Mesenchymal stem cell (in vitro differentiated cells and primary cell): Measurements from ENCODE around the gene PIK3R5.

Experiments used
- DNase-seq: peaks from one replicate; pipeline ENCODE4 v3.0.0-alpha.2; 2013
- H2AFZ ChIP-seq: one replicate; pipeline ENCODE4 v1.6.1; 2013; ENCODE audit warnings: low read depth, mild to moderate bottlenecking, control low read depth, inconsistent platforms, low read length, moderate library complexity
- H2AK5ac ChIP-seq: 2 replicates; pipeline ENCODE4 v1.6.1; 2013; ENCODE audit warnings: low read length, moderate library complexity, mild to moderate bottlenecking, inconsistent platforms; ENCODE audit not compliant: severe bottlenecking
- H2BK120ac ChIP-seq: one replicate; pipeline ENCODE4 v1.6.1; 2013; ENCODE audit warnings: low read depth, mild to moderate bottlenecking, inconsistent platforms, low read length, moderate library complexity
- H2BK12ac ChIP-seq, 2 experiments: one replicate each; pipeline ENCODE4 v1.6.1; 2013; ENCODE audit warnings: inconsistent platforms in 2 of 2, low read length in 2 of 2, mild to moderate bottlenecking in 2 of 2, moderate library complexity in 2 of 2, control low read depth in 1 of 2
- H2BK15ac ChIP-seq: one replicate; pipeline ENCODE4 v1.6.1; 2013; ENCODE audit warnings: mild to moderate bottlenecking, low read depth, inconsistent platforms; ENCODE audit not compliant: poor library complexity, severe bottlenecking
- H2BK5ac ChIP-seq: 2 replicates; pipeline ENCODE4 v1.6.1; 2013; ENCODE audit warnings: low read depth, mild to moderate bottlenecking, low read length, control low read depth, inconsistent platforms; ENCODE audit not compliant: poor library complexity, severe bottlenecking
- H3K14ac ChIP-seq, 2 experiments: one replicate each; pipeline ENCODE4 v1.6.1; 2013; ENCODE audit warnings: inconsistent platforms in 2 of 2, low read length in 2 of 2, control low read depth in 1 of 2, mild to moderate bottlenecking in 1 of 2, moderate library complexity in 1 of 2
- H3K18ac ChIP-seq, 2 experiments: one replicate each; pipeline ENCODE4 v1.6.1; 2013; ENCODE audit warnings: inconsistent platforms in 2 of 2, low read length in 2 of 2, control low read depth in 1 of 2, low read depth in 1 of 2, mild to moderate bottlenecking in 1 of 2
- H3K23ac ChIP-seq, 2 experiments: one replicate each; pipeline ENCODE4 v1.6.1; 2013; ENCODE audit warnings: inconsistent platforms in 2 of 2, low read length in 2 of 2, mild to moderate bottlenecking in 2 of 2, moderate library complexity in 2 of 2, control low read depth in 1 of 2
- H3K27ac ChIP-seq: 2 replicates; pipeline ENCODE4 v1.5.1; 2013; ENCODE audit warnings: mild to moderate bottlenecking, moderate library complexity, low read length, control low read depth, inconsistent platforms; ENCODE audit not compliant: poor library complexity, severe bottlenecking
- H3K27me3 ChIP-seq, 2 experiments: 2 replicates each; pipeline versions ENCODE4 v1.6.1 to v1.7.0; 2013; ENCODE audit warnings: low read length in 2 of 2, mild to moderate bottlenecking in 2 of 2, moderate library complexity in 2 of 2, control low read depth in 1 of 2, inconsistent platforms in 1 of 2; ENCODE audit not compliant: control insufficient read depth in 1 of 2, insufficient read depth in 1 of 2
- H3K36me3 ChIP-seq, 2 experiments: 2 replicates each; pipeline versions ENCODE4 v1.6.1 to v1.7.0; 2013; ENCODE audit warnings: low read length in 2 of 2, control low read depth in 1 of 2, inconsistent platforms in 1 of 2, low read depth in 1 of 2, mild to moderate bottlenecking in 1 of 2; ENCODE audit not compliant: insufficient read depth in 2 of 2, control insufficient read depth in 1 of 2
- H3K4ac ChIP-seq, 2 experiments: one replicate each; pipeline ENCODE4 v1.6.1; 2013; ENCODE audit warnings: inconsistent platforms in 2 of 2, low read length in 2 of 2, mild to moderate bottlenecking in 2 of 2, moderate library complexity in 2 of 2, control low read depth in 1 of 2, low read depth in 1 of 2
- H3K4me1 ChIP-seq: 2 replicates; pipeline ENCODE4 v1.6.1; 2013; ENCODE audit warnings: low read depth, low read length, control low read depth; ENCODE audit not compliant: control insufficient read depth, insufficient read depth
- H3K4me2 ChIP-seq: 2 replicates; pipeline ENCODE4 v1.6.1; 2013; ENCODE audit warnings: low read length, mild to moderate bottlenecking, inconsistent platforms; ENCODE audit not compliant: poor library complexity, severe bottlenecking
- H3K4me3 ChIP-seq, 2 experiments: 2 replicates each; pipeline versions ENCODE4 v1.5.1 to v1.7.0; 2013; ENCODE audit warnings: low read length in 2 of 2, mild to moderate bottlenecking in 2 of 2, control low read depth in 1 of 2, low read depth in 1 of 2; ENCODE audit not compliant: insufficient read depth in 1 of 2
- H3K79me1 ChIP-seq: replicated peaks from 2 replicates; pipeline ENCODE4 v1.6.1; 2013; ENCODE audit warnings: mild to moderate bottlenecking, control low read depth, low read length, inconsistent platforms; ENCODE audit not compliant: poor library complexity, severe bottlenecking
- H3K9ac ChIP-seq: 2 replicates; pipeline ENCODE4 v1.7.0; 2013; ENCODE audit warnings: mild to moderate bottlenecking, low read length, moderate library complexity
- H3K9me3 ChIP-seq: 2 replicates; pipeline ENCODE4 v1.7.0; 2013; ENCODE audit warnings: mild to moderate bottlenecking, low read length; ENCODE audit not compliant: control insufficient read depth
- H4K8ac ChIP-seq: one replicate; pipeline ENCODE4 v1.6.1; 2013; ENCODE audit warnings: inconsistent platforms, mild to moderate bottlenecking, low read length, moderate library complexity
- H4K91ac ChIP-seq: one replicate; pipeline ENCODE4 v1.6.1; 2013; ENCODE audit warnings: mild to moderate bottlenecking, low read length, inconsistent platforms
- WGBS: methylation state at CpG from one replicate; pipeline ENCODE4 v1.1.7; 2013; ENCODE audit warnings: mixed read lengths; 5-methylcytosine and 5-hydroxymethylcytosine counted together

The PIK3R5 gene

GRCh38 chr17:8947201-8947600, 18.3 kb downstream of the PIK3R5 start:
- H3K23ac ChIP-seq: no peak overlapping the region
- H3K79me1 ChIP-seq: no peaks in the 10 kb centered on the region
- no peak overlapping the region for H3K9ac ChIP-seq
- peaks cover 12% of the 10 kb centered on the region for H3K9me3 ChIP-seq
- no peak overlapping the region for H4K8ac ChIP-seq
- no peaks in the 10 kb centered on the region for H3K4me1 ChIP-seq
- H3K14ac ChIP-seq: no peak overlapping the region
- H2BK5ac ChIP-seq: no peak overlapping the region
- H2BK12ac ChIP-seq: no peak overlapping the region
- H3K27ac ChIP-seq: no peak overlapping the region
- no peak overlapping the region for H3K4me2 ChIP-seq
- peaks cover 0 to 3% of the 10 kb centered on the region in 2 experiments for H3K27me3 ChIP-seq
- no peak overlapping the region for H3K18ac ChIP-seq
- no peak overlapping the region for H2BK15ac ChIP-seq
- no peak overlapping the region for H2AFZ ChIP-seq
- no peak overlapping the region for H2BK120ac ChIP-seq
- H3K4me3 ChIP-seq: no peak overlapping the region
- no peak overlapping the region for H4K91ac ChIP-seq
- H2AK5ac ChIP-seq: no peak overlapping the region
- no peak overlapping the region for H3K4ac ChIP-seq
- no peak for DNase-seq
- no peaks in the 10 kb centered on the region for H3K36me3 ChIP-seq
- WGBS: 86% methylated on average over 2 of the region's 7 CpGs

- H3K4me1 ChIP-seq: no peaks in the 10 kb centered on the region
- H2BK120ac ChIP-seq: no peak overlapping the region
- H3K27me3 ChIP-seq: peaks cover 0 to 3% of the 10 kb centered on the region in 2 experiments
- H4K8ac ChIP-seq: no peak overlapping the region
- H2AFZ ChIP-seq: no peak overlapping the region
- no peak overlapping the region for H2BK12ac ChIP-seq
- H2BK15ac ChIP-seq: no peak overlapping the region
- no peak overlapping the region for H3K4me2 ChIP-seq
- H3K18ac ChIP-seq: no peak overlapping the region
- H3K9me3 ChIP-seq: peaks cover 5% of the 10 kb centered on the region
- no peak overlapping the region for H4K91ac ChIP-seq
- no peaks in the 10 kb centered on the region for H3K79me1 ChIP-seq
- H3K4me3 ChIP-seq: no peak overlapping the region
- WGBS: 81% methylated on average over 6 of the region's 6 CpGs
- no peaks in the 10 kb centered on the region for H3K36me3 ChIP-seq
- no peak overlapping the region for H3K9ac ChIP-seq
- H3K27ac ChIP-seq: no peak overlapping the region
- H2AK5ac ChIP-seq: no peak overlapping the region
- H2BK5ac ChIP-seq: no peak overlapping the region
- H3K23ac ChIP-seq: no peak overlapping the region
- H3K14ac ChIP-seq: no peak overlapping the region
- H3K4ac ChIP-seq: no peak overlapping the region
- DNase-seq: no peak
Observed at GRCh38 chr17:8946476-8946875, 19.0 kb downstream of the PIK3R5 start.

- no peak overlapping the region for H3K9ac ChIP-seq
- H2BK15ac ChIP-seq: no peak overlapping the region
- no peak overlapping the region for H2BK12ac ChIP-seq
- H4K91ac ChIP-seq: no peak overlapping the region
- H4K8ac ChIP-seq: no peak overlapping the region
- no peak overlapping the region for H3K4ac ChIP-seq
- H3K4me2 ChIP-seq: no peak overlapping the region
- 57% methylated on average over 8 of the region's 8 CpGs for WGBS
- no peaks in the 10 kb centered on the region for H3K4me1 ChIP-seq
- H2BK5ac ChIP-seq: no peak overlapping the region
- H3K9me3 ChIP-seq: peaks cover 5% of the 10 kb centered on the region
- no peaks in the 10 kb centered on the region for H3K79me1 ChIP-seq
- H2BK120ac ChIP-seq: no peak overlapping the region
- H3K14ac ChIP-seq: no peak overlapping the region
- H2AK5ac ChIP-seq: no peak overlapping the region
- peaks cover under 1 to 4% of the 10 kb centered on the region in 2 experiments for H3K27me3 ChIP-seq
- H3K23ac ChIP-seq: no peak overlapping the region
- H3K4me3 ChIP-seq: no peak overlapping the region
- H3K36me3 ChIP-seq: no peaks in the 10 kb centered on the region
- no peak for DNase-seq
- no peak overlapping the region for H3K27ac ChIP-seq
- no peak overlapping the region for H2AFZ ChIP-seq
- H3K18ac ChIP-seq: no peak overlapping the region
Observed at GRCh38 chr17:8946071-8946470, 19.4 kb downstream of the PIK3R5 start.

- Histone ChIP-seq H4K91ac (no peak overlapping the region), H2AK5ac (no peak overlapping the region), H3K27ac (no peak overlapping the region), H2BK120ac (no peak overlapping the region), H3K4ac (no peak overlapping the region), H3K18ac (no peak overlapping the region), H3K4me1 (no peaks in the 10 kb centered on the region), H4K8ac (no peak overlapping the region), H3K9ac (no peak overlapping the region), H2BK12ac (no peak overlapping the region), H3K79me1 (no peaks in the 10 kb centered on the region), H2AFZ (no peak overlapping the region), H3K23ac (no peak overlapping the region), H3K4me2 (no peak overlapping the region), H3K4me3 (no peak overlapping the region), H2BK15ac (no peak overlapping the region), H2BK5ac (no peak overlapping the region), H3K36me3 (no peaks in the 10 kb centered on the region), H3K14ac (no peak overlapping the region), H3K9me3 (peaks cover 5% of the 10 kb centered on the region), H3K27me3 (peaks cover 4 to 7% of the 10 kb centered on the region in 2 experiments)
- no peak for DNase-seq
- WGBS: 84% methylated on average over 4 of the region's 4 CpGs
Observed at GRCh38 chr17:8944748-8945147, 20.8 kb downstream of the PIK3R5 start.
